HepG2 (cell line): ENCODE data around the gene FARSB. TPM values are rescaled to one million over a fixed set of nuclear protein-coding genes. Genes with fewer than 3 reads are reported as not detected.

Experiments used
- AFF4 ChIP-seq: sonication (generic); formaldehyde crosslinking; IDR thresholded peaks from 2 replicates; pipeline ENCODE4 v1.4.0; 2020; ENCODE audit warnings: missing genetic modification reagents
- AGO1 ChIP-seq: fragments of 200-400 bp; formaldehyde crosslinking; IDR thresholded peaks from 2 replicates; pipeline ENCODE4 v1.6.1; 2017; ENCODE audit warnings: mild to moderate bottlenecking, low read depth, low read length, moderate library complexity; ENCODE audit not compliant: poor library complexity, severe bottlenecking
- ARNTL ChIP-seq: sonication (generic); formaldehyde crosslinking; IDR thresholded peaks from 2 replicates; pipeline ENCODE4 v1.4.0; 2020; ENCODE audit warnings: mild to moderate bottlenecking, missing genetic modification reagents
- ATF6 ChIP-seq: sonication (generic); formaldehyde crosslinking; conservative IDR thresholded peaks from 2 replicates; pipeline ENCODE4 v1.4.0; 2020; ENCODE audit warnings: missing genetic modification reagents
- FUBP1 ChIP-seq: sonication (generic); formaldehyde crosslinking; IDR thresholded peaks from 2 replicates; pipeline ENCODE4 v1.5.1; 2020; ENCODE audit warnings: missing genetic modification reagents, mild to moderate bottlenecking, borderline replicate concordance
- GMEB2 ChIP-seq: IDR thresholded peaks from 2 replicates; pipeline ENCODE4 v1.6.1; 2016; ENCODE audit warnings: missing biosample characterization, missing genetic modification reagents, low read depth
- HIC2 ChIP-seq: sonication (generic); formaldehyde crosslinking; IDR thresholded peaks from 2 replicates; pipeline ENCODE4 v1.9.0; 2022; ENCODE audit warnings: low read depth, missing genetic modification reagents
- HNF4A ChIP-seq: sonication (generic); formaldehyde crosslinking; IDR thresholded peaks from 2 replicates; pipeline ENCODE4 v1.4.0; 2020; ENCODE audit warnings: missing genetic modification reagents
- NFE2L2 ChIP-seq: fragments of 150-350 bp; IDR thresholded peaks from 2 replicates; pipeline ENCODE4 v1.6.1; 2014; ENCODE audit warnings: low read length
- TEF ChIP-seq: sonication (generic); formaldehyde crosslinking; IDR thresholded peaks from 2 replicates; pipeline ENCODE4 v1.5.0; 2020; ENCODE audit warnings: missing genetic modification reagents
- U2AF2 ChIP-seq: fragments of 200-400 bp; formaldehyde crosslinking; IDR thresholded peaks from 2 replicates; pipeline ENCODE4 v1.6.1; 2017; ENCODE audit warnings: low read depth, mild to moderate bottlenecking, low read length
- XRCC5 ChIP-seq: fragments of 200-400 bp; formaldehyde crosslinking; optimal IDR thresholded peaks from 2 replicates; pipeline ENCODE3; 2017; ENCODE audit warnings: mild to moderate bottlenecking, low read length
- ZBTB26 ChIP-seq: IDR thresholded peaks from 2 replicates; pipeline ENCODE4 v1.6.1; 2016; ENCODE audit warnings: missing compliant biosample characterization, missing genetic modification reagents, borderline replicate concordance
- ZEB1 ChIP-seq: IDR thresholded peaks from 2 replicates; pipeline ENCODE4 v1.6.1; 2012; ENCODE audit warnings: mild to moderate bottlenecking, low read depth, inconsistent platforms; ENCODE audit not compliant: insufficient replicate concordance
- ZNF256 ChIP-seq: sonication (generic); formaldehyde crosslinking; conservative IDR thresholded peaks from 2 replicates; pipeline ENCODE4 v1.4.0; 2020; ENCODE audit warnings: missing genetic modification reagents
- ZNF772 ChIP-seq: sonication (generic); formaldehyde crosslinking; IDR thresholded peaks from 2 replicates; pipeline ENCODE4 v1.5.0; 2020; ENCODE audit warnings: mild to moderate bottlenecking, missing genetic modification reagents
- polyA plus RNA-seq, 8 experiments: library from polyadenylated mRNA; depleted of rRNA in 3 of 8; stranded (reverse) in 7 of 8; unstranded in 1 of 8; fragments of >200 nt; fragmentation: Illumina TruSeq in 4 of 8; extraction: Trizol in 4 of 8; gene quantifications; 2 replicates each; pipeline versions ENCODE4 v1.2.1 to v1.2.3, GENCODE V29; 2011 to 2016; ENCODE audit warnings: low read depth in 4 of 8, missing spikeins in 1 of 8, mixed read lengths in 1 of 8; ENCODE audit not compliant: insufficient read depth in 1 of 8
- total RNA-seq, 5 experiments: library from RNA; depleted of rRNA; stranded (reverse); fragments of >200 nt; fragmentation: Illumina TruSeq; extraction: Trizol; gene quantifications; 2 replicates each; pipeline ENCODE4 v1.2.3, GENCODE V29; 2016; ENCODE audit warnings: low read depth in 1 of 5

The FARSB gene
- total and polyA plus RNA-seq, 2 of the 13 experiments (the other 11 are each of a cell fraction or from before 2014, with no cell fraction given): 23.3 to 45.9 TPM

- no peak for TF ChIP-seq ZEB1
- no peak for TF ChIP-seq TEF (CRISPR knock-in tag)
- TF ChIP-seq U2AF2: no peak
- no peak for TF ChIP-seq AFF4 (CRISPR knock-in tag)
- no peak for TF ChIP-seq AGO1
- no peak for TF ChIP-seq HIC2 (CRISPR knock-in tag)
- peak; percentile 38; the same call in 1 of the 2 replicates for TF ChIP-seq HNF4A (CRISPR knock-in tag)
- TF ChIP-seq ARNTL: no peak
- no peak for TF ChIP-seq GMEB2
- no peak for TF ChIP-seq ZNF256
- TF ChIP-seq ZBTB26 (CRISPR knock-in tag): no peak
- peak; percentile 98 for TF ChIP-seq NFE2L2
- TF ChIP-seq ZNF772 (CRISPR knock-in tag): 0 out of 2 replicates have a peak, but pooled peaks have one; percentile 35
- TF ChIP-seq XRCC5: no peak
- no peak for TF ChIP-seq ATF6 (CRISPR knock-in tag)
- TF ChIP-seq FUBP1 (CRISPR knock-in tag): no peak
Observed at GRCh38 chr2:222572751-222573174, 83.1 kb downstream of the FARSB start (continued).
